IgD-negative memory B cell (primary cell): ENCODE results near the gene CHEK1. TPM values are rescaled to one million over a fixed set of nuclear protein-coding genes. Genes with fewer than 3 reads are reported as not detected.
A peak's percentile ranks its signal among the peaks of the same experiment; 100 is the strongest.

ENCODE experiments used
- H3K27ac Mint-ChIP-seq, 3 donors: one replicate each; pipeline ENCODE4 v1.8.0; 2020 to 2022; ENCODE audit warnings: mild to moderate bottlenecking in 3 of 3, mixed read lengths in 3 of 3, moderate library complexity in 1 of 3
- H3K27me3 Mint-ChIP-seq: one replicate; pipeline ENCODE4 v1.8.0; 2021; ENCODE audit warnings: mixed read lengths
- H3K36me3 Mint-ChIP-seq: one replicate; pipeline ENCODE4 v1.8.0; 2020; ENCODE audit warnings: mild to moderate bottlenecking, mixed read lengths
- H3K4me1 Mint-ChIP-seq, 3 donors: one replicate each; pipeline ENCODE4 v1.8.0; 2020 to 2022; ENCODE audit warnings: mixed read lengths in 3 of 3, mild to moderate bottlenecking in 1 of 3
- H3K4me3 Mint-ChIP-seq, 4 donors: one replicate each; pipeline ENCODE4 v1.8.0; 2020 to 2022; ENCODE audit warnings: mild to moderate bottlenecking in 4 of 4, mixed read lengths in 4 of 4, moderate library complexity in 3 of 4
- H3K9me3 Mint-ChIP-seq, 3 donors: one replicate each; pipeline ENCODE4 v1.8.0; 2020 to 2021; ENCODE audit warnings: mixed read lengths in 3 of 3, mild to moderate bottlenecking in 1 of 3
- polyA plus RNA-seq: library from polyadenylated mRNA; unstranded; fragments of 300-500 nt; fragmentation: Illumina TruSeq; gene quantifications from one replicate; pipeline ENCODE4 v1.2.3, GENCODE V29; 2021

Gene CHEK1
- polyA plus RNA-seq, 1 donor from 2014 or later: 2.8 TPM

DNA sequence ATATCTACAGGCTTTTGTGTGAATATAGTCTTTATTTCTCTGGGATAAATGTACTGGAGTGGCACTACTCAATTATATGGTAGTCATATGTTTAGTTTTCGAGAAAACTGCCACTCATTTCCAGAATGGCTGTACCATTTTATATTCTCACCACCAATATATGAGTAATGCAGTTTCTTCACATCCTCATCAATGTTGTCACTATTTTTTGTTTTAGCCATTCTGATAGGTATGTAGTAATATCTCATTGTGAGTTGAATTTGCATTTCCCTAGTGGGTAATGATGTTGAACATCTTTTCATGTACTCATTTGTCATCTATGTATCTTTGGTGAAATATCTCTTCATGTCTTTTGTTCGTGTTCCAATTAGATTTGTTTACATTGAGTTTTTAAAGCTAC lies 37.7 kb downstream of the CHEK1 start:
- peaks cover 2% of the 10 kb centered on the region for H3K36me3 Mint-ChIP-seq
- no peak overlapping the region for H3K4me3 Mint-ChIP-seq
- no peaks in the 10 kb centered on the region for H3K4me1 Mint-ChIP-seq
- no peak overlapping the region for H3K27ac Mint-ChIP-seq
- H3K27me3 Mint-ChIP-seq: no peaks in the 10 kb centered on the region
- peaks cover 0 to 11% (median 7%) of the 10 kb centered on the region in 3 donors for H3K9me3 Mint-ChIP-seq

DNA sequence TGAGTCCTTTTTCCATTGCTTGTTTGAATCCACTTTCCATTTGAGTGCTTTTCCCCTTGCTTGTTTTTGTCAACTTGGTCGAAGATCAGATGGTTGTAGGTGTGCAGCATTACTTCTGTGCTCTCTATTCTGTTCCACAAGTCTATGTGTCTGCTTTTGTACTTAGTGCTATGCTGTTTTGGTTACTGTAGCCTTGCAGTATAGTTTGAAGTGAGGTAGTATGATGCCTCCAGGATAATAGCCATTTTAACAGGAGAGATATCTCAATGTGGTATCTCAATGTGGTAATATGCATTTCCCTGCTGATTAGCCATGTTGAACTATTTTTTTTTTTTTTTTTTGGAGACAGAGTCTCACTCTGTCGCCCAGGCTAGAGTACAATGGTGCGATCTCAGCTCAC lies 38.9 kb downstream of the CHEK1 start:
- H3K9me3 Mint-ChIP-seq: peaks cover 0 to 11% (median 7%) of the 10 kb centered on the region in 3 donors
- H3K27ac Mint-ChIP-seq: no peak overlapping the region
- H3K36me3 Mint-ChIP-seq: peaks cover 2% of the 10 kb centered on the region
- no peaks in the 10 kb centered on the region for H3K4me1 Mint-ChIP-seq
- no peaks in the 10 kb centered on the region for H3K27me3 Mint-ChIP-seq
- H3K4me3 Mint-ChIP-seq: no peak overlapping the region

DNA sequence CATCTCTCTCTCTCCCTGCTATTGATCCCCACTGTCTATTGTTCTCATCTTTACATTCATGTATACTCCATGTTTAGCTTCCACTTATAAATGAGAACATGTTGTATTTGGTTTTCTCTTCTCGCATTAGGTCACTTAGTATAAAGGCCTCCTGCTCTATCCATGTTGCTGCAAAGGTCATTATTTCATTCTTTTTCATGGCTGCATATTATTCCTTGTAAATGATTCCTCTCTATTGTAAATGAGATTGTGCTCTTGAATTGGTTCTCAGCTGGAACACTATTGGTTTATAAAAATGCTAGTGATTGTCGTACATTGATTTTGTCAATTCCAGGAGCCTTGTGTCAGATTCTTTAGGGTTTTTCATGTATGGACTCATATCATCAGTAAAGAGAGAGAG lies 42.2 kb downstream of the CHEK1 start:
- no peaks in the 10 kb centered on the region for H3K4me1 Mint-ChIP-seq
- H3K27ac Mint-ChIP-seq: no peak overlapping the region
- H3K4me3 Mint-ChIP-seq: no peak overlapping the region
- no peaks in the 10 kb centered on the region for H3K27me3 Mint-ChIP-seq
- peaks cover 0 to 11% (median 7%) of the 10 kb centered on the region in 3 donors for H3K9me3 Mint-ChIP-seq
- H3K36me3 Mint-ChIP-seq: peaks cover 4% of the 10 kb centered on the region

DNA sequence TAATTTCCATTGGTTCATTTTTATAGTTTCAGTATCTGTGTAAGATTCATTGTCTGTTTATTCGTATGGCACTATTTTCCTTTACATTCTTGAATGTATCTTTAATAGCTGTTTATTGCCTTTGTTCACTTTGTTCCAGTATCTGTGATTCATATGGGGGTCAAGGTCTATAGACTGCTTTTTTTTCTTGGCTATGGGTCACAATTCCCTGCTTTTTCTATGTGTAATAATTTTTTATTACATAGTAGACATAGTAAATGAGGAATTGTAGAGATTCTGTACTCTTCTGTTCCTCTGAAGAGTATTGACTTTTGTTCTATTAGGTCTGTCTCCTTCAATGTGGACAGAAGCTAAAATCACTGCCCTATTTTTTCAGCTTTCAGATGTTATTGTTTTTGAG lies 45.2 kb downstream of the CHEK1 start:
- peaks cover 0 to 8% (median 7%) of the 10 kb centered on the region in 3 donors for H3K9me3 Mint-ChIP-seq
- H3K27ac Mint-ChIP-seq: no peak overlapping the region
- H3K4me1 Mint-ChIP-seq: no peaks in the 10 kb centered on the region
- peaks cover 2% of the 10 kb centered on the region for H3K36me3 Mint-ChIP-seq
- no peak overlapping the region for H3K4me3 Mint-ChIP-seq
- no peaks in the 10 kb centered on the region for H3K27me3 Mint-ChIP-seq

DNA sequence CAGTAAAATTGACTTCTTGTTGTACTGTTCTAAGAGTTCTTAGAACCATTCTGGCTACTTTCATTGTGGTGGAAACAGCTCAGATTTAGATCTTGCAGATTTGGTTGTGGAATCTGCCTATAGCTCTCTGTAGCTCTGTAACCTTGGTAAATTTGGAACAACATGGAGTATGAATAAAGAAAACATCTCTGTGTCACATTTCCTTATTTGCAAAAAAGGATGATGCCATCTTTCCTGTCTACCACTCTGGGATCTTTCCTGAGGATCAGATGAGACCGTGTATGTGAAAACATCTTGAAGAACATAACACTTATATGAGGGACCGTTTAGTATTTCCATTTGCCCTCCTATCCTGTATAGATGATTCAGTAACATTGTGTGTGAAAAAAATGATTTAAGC lies 46.6 kb downstream of the CHEK1 start:
- H3K4me1 Mint-ChIP-seq: no peaks in the 10 kb centered on the region
- no peak overlapping the region for H3K4me3 Mint-ChIP-seq
- H3K9me3 Mint-ChIP-seq: peaks cover 0 to 3% (median 2%) of the 10 kb centered on the region in 3 donors
- H3K36me3 Mint-ChIP-seq: peaks cover 2% of the 10 kb centered on the region
- no peaks in the 10 kb centered on the region for H3K27me3 Mint-ChIP-seq
- H3K27ac Mint-ChIP-seq: no peak overlapping the region

DNA sequence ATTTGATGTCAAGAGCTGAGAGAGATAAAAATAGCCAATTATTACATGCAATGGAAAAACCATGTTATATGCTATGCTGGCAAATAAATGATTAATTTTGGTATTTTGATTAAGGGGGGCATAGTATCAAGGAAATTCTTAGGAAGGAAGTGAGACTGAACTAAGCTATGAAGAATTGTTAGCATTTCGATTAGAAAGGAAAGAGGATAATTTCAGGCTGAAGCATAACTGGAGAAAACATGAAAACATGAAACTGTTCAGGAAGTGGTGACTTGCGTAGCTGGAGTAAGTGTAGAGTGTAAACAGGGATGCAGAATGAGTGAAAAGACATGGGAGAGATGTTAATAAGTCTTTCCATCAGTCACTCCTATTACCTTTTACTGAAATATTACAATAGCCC lies 49.2 kb downstream of the CHEK1 start:
- Mint-ChIP-seq H3K4me3 (no peak overlapping the region), H3K9me3 (no peaks in the 10 kb centered on the region), H3K36me3 (peaks cover 7% of the 10 kb centered on the region), H3K27ac (no peak overlapping the region), H3K27me3 (no peaks in the 10 kb centered on the region), H3K4me1 (peaks cover 0 to 2% (median 0%) of the 10 kb centered on the region in 3 donors)

DNA sequence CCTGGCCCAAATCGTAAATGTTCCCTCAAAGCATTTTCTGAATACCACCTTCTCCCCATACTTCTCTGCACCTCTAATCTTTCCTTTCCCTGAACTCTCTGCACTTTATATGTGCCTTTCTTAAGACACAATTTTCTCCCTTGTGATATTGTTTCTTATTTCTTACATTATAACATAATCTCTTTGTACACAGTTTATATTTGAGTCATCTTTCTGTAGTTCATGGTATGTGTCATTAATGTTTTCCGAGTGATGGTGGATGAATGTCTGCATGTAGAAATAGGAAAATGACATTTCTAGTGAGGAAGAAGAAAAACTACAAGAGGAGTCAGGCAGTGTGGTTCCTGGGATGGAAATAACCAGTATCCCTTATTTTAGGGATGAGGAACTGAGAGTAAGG lies 50.2 kb downstream of the CHEK1 start:
- Mint-ChIP-seq H3K27me3 (no peaks in the 10 kb centered on the region), H3K36me3 (peaks cover 7% of the 10 kb centered on the region), H3K4me1 (peaks cover 0 to 2% (median 0%) of the 10 kb centered on the region in 3 donors), H3K9me3 (no peaks in the 10 kb centered on the region), H3K4me3 (no peak overlapping the region), H3K27ac (no peak overlapping the region)

DNA sequence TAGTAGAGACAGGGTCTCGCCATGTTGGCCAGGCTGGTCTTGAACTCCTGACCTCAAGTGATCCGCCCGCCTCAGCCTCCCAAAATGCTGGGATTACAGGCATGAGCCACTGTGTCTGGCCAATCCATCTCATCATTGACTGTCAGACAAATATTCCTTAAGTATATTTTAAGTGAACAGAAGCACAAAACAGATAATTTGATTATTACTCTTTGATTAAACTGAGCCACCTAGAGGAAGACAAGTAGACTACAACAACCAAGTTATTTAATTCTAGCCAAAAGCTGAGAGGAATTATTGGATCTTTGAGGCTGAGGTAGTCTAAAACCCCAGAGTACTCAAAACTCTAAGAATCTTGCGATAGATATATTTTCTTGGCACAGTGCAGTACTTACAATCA lies 54.4 kb downstream of the CHEK1 start:
- H3K27ac Mint-ChIP-seq: no peak overlapping the region
- peaks cover 7% of the 10 kb centered on the region for H3K36me3 Mint-ChIP-seq
- H3K4me3 Mint-ChIP-seq: no peak overlapping the region
- H3K9me3 Mint-ChIP-seq: no peaks in the 10 kb centered on the region
- H3K27me3 Mint-ChIP-seq: no peaks in the 10 kb centered on the region
- peaks cover 0 to 2% (median 0%) of the 10 kb centered on the region in 3 donors for H3K4me1 Mint-ChIP-seq

DNA sequence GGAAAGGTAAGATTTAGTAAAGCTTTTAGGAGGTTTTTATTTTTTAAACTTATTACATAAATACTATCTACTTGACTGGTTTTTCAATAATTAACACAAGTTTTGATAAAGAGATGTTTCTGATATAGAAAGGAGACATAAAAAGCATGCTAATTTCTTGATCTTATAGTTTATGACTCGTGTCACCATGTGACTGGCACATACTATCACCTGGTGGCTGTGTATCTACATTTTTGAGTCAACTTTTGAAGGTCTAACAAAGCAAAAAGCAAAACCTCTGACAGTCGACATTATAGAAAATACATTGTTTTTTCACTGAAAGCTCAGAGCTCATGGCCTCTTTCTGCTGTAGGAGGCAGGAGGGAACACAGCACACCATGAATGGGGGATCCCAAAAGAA lies 54.9 kb downstream of the CHEK1 start:
- Mint-ChIP-seq H3K27ac (no peak overlapping the region), H3K36me3 (peaks cover 7% of the 10 kb centered on the region), H3K4me3 (no peak overlapping the region), H3K4me1 (peaks cover 0 to 2% (median 0%) of the 10 kb centered on the region in 3 donors), H3K27me3 (no peaks in the 10 kb centered on the region), H3K9me3 (no peaks in the 10 kb centered on the region)

DNA sequence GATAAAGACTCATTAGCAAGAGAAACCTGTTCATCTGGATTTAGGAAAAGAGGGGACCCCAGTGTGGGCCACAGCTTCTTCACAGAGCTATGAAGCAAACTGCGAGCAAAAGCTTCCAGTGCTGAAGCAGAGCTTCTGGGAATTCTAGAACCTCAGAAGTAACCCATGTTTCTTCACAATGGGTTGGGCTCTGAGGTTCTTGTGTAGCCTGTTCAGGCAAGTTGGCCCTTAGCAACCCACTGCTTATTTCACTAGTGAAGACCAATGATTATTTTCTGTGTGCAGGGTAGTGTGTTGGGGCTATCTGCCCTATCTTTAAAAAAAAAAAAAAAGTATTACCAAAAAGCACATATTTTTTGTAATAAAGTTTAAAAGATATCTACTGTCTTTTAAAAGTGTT lies 55.8 kb downstream of the CHEK1 start, which contains the start of gene ACRV1:
Gene ACRV1, minus strand, starts transcription at position 101 of the 400 bp plus-strand sequence. Its CDS starts 67 bp downstream, at position 34.
- no peak within 1 kb of the TSS for H3K27ac Mint-ChIP-seq
- peaks cover 0 to 2% (median 0%) of the 10 kb centered on the region in 3 donors for H3K4me1 Mint-ChIP-seq
- no peaks in the 10 kb centered on the region for H3K27me3 Mint-ChIP-seq
- peaks cover 7% of the 10 kb centered on the region for H3K36me3 Mint-ChIP-seq
- H3K9me3 Mint-ChIP-seq: no peaks in the 10 kb centered on the region
- no peak within 1 kb of the TSS for H3K4me3 Mint-ChIP-seq

DNA sequence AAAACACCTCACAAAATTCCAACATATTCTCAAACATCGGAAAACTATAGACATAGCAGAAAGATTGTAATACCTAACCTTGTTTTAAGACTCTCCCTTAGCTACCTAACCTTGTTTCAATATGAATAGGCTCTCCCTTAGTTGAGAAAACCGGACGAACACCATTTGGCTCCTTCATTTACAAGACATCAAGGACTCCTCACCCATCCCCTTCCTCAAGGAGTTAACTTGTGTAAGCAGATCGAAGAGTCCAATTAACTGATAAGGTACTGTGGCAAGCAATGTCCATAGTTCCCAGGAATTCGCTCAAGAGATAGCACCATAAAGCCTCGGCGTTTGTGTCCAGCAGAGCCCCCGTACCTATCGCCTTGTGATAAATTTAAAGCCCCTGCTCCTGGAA lies 60.3 kb downstream of the CHEK1 start:
- Mint-ChIP-seq H3K27ac (no peak overlapping the region), H3K4me1 (no peaks in the 10 kb centered on the region), H3K9me3 (peaks cover 0 to 2% (median 0%) of the 10 kb centered on the region in 3 donors), H3K4me3 (no peak overlapping the region), H3K36me3 (peaks cover 2% of the 10 kb centered on the region), H3K27me3 (no peaks in the 10 kb centered on the region)

DNA sequence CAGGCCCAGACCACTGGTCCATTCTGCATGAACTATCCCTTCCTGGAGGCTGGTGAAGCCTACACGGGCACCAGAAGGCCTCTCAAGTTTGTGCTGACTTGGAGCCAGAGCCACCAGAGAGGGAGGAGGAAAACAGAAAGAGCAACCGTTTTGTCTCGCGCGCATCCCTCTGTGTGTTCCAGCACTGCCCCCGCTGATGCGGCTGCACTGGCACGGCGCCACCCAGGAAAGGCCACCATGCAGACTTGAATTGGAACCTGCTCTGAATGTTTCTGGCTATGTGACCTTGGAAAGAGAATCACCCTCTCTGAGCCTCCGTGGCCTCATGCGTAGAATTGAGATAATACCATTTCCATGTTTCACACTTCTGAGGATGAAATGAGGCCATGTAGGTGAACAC lies 63.1 kb downstream of the CHEK1 start:
- H3K4me1 Mint-ChIP-seq: no peaks in the 10 kb centered on the region
- H3K4me3 Mint-ChIP-seq: no peak overlapping the region
- H3K36me3 Mint-ChIP-seq: no peaks in the 10 kb centered on the region
- H3K27ac Mint-ChIP-seq: no peak overlapping the region
- no peaks in the 10 kb centered on the region for H3K27me3 Mint-ChIP-seq
- H3K9me3 Mint-ChIP-seq: peaks cover 0 to 2% (median 0%) of the 10 kb centered on the region in 3 donors

DNA sequence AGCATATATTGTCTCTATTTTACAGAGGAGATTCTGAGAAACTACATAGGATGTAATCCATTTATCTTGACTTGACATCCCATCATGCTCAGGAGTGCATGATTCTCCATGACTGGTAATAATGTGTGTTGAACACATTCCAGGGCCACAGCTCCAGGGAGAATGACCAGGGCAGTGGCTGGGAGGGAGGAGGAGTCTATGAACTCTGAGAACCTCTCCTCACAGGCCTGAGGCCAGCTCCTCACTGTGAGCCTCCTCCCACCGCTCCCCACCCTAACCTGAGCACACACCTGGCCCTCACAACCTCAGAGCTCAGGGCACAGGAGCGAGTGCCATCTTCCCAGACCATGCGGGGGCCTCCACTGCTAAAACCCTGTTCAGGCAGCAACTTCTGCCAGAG lies 63.7 kb downstream of the CHEK1 start:
- H3K4me1 Mint-ChIP-seq: no peaks in the 10 kb centered on the region
- H3K9me3 Mint-ChIP-seq: peaks cover 0 to 2% (median 0%) of the 10 kb centered on the region in 3 donors
- no peak overlapping the region for H3K27ac Mint-ChIP-seq
- H3K36me3 Mint-ChIP-seq: no peaks in the 10 kb centered on the region
- H3K4me3 Mint-ChIP-seq: no peak overlapping the region
- no peaks in the 10 kb centered on the region for H3K27me3 Mint-ChIP-seq

DNA sequence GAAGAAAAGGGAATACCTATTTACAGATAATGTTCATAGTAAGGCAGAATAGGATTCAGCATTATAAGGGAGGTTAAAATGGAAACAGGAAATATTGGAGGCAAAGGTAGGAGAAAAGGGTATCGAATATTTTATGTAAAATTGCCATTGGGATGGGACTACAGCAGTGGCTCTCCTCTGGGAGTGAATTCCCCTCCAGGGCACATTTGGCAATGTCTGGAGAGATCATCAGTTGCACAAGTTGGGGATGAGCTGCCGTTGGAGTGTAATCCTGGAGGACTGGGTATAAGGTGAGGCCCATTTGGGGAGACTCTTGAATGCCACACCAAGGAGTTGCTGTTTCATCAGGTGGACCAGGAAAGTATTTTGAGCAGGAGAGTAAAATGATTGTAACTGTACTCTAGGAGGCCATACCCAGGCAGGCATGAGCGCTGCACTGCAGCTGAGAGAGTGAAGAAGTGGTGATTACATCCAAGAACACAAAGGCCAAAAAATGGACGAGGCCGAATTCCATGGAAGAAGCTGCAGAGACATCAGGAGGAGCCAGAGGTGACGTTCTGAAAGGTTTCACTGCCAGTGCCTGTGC lies 64.4 kb downstream of the CHEK1 start:
- no peaks in the 10 kb centered on the region for H3K4me1 Mint-ChIP-seq
- H3K27me3 Mint-ChIP-seq: no peaks in the 10 kb centered on the region
- H3K9me3 Mint-ChIP-seq: peaks cover 0 to 2% (median 0%) of the 10 kb centered on the region in 3 donors
- H3K36me3 Mint-ChIP-seq: no peaks in the 10 kb centered on the region
- no peak overlapping the region for H3K27ac Mint-ChIP-seq
- peak overlapping the region in 1 of 4 donors; percentile 38 for H3K4me3 Mint-ChIP-seq

DNA sequence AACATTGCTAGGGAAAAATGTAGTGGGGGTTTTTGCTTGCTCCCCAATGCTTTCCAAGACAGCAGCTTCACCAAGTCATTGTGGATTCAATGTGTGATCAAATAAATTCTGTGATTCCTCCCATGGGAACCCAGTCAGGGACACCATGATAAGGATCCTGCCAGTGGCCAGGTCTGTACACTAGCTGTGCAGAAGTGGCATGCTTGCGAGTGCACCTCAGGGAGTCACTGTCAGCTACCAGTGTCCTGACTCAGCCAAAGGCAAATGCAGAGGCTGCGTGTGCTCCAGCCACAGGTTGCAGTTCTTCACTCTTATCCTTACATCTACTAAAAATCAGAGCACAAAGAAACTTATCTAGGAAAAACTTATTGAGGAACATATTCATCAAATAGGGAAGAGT lies 65.0 kb downstream of the CHEK1 start:
- Mint-ChIP-seq H3K4me1 (no peaks in the 10 kb centered on the region), H3K36me3 (no peaks in the 10 kb centered on the region), H3K4me3 (no peak overlapping the region), H3K27me3 (no peaks in the 10 kb centered on the region), H3K9me3 (peaks cover 0 to 2% (median 0%) of the 10 kb centered on the region in 3 donors), H3K27ac (no peak overlapping the region)

DNA sequence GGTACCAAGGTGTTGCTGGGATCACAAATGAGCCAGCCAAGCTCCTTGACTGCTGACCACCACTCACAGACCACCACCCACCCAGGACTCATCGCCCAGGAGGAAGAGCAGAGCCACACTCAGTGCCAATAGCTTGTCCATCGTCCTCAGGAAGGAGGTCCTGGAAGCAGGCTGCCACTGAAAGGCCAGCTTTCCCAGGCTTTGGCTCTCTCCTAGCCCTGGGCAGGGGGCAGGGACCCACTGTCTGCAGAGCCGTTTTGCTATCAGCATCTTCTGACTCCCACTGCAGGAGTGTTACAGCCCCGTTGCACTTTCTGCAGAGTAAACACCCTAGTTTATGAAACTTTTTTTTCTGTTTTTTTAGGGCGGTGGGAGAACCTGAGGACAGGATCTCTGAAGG lies 67.9 kb downstream of the CHEK1 start:
- Mint-ChIP-seq H3K27ac (no peak overlapping the region), H3K36me3 (no peaks in the 10 kb centered on the region), H3K4me1 (no peaks in the 10 kb centered on the region), H3K4me3 (no peak overlapping the region), H3K9me3 (peaks cover 0 to 4% (median 0%) of the 10 kb centered on the region in 3 donors), H3K27me3 (no peaks in the 10 kb centered on the region)
